Adrenal gland (tissue), 5 donors: Measurements from ENCODE around the gene KCNIP3.

Source experiments
- POLR2A ChIP-seq, 2 donors: fragments of 450-650 bp; IDR thresholded peaks; one replicate each; pipeline ENCODE4 v1.6.1; 2017; ENCODE audit warnings: antibody characterized with exemption in 2 of 2, mild to moderate bottlenecking in 2 of 2, moderate library complexity in 1 of 2
- TF ChIP-seq, protein P1 (sequence below), 6 experiments: fragments of 450-650 bp in 4 of 6; fragments of 200-600 bp in 2 of 6; sonication (generic) in 1 of 6; IDR thresholded peaks; 1 replicate in 5 of 6; 2 replicates in 1 of 6; pipeline versions ENCODE4 v1.5.1 to v1.8.0; 2016 to 2021; ENCODE audit warnings: antibody characterized with exemption in 6 of 6, mild to moderate bottlenecking in 2 of 6, moderate library complexity in 1 of 6
- donor health status: DM: no; HTN: no; CAD: no.

DNA sequence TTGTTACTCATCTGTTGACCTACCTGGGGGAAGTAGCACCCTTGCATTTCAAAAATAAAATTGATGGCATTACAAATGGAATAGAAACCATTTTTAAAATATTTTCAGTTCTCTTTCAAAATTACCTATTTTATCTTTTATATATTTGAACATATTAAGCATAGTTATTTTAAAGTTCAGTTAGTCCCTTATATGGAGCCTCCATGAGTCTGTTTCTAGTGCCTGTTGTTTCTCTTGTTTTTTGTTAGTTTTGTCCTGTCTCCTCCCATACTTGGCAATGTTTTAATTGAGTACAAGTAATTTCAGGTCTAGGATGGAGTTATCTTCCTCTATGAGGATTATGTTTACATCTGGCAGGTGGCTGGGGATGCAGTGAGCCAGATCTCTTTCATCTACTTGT is 5.9 kb upstream of the KCNIP3 start:
- TF ChIP-seq, protein P1, sequence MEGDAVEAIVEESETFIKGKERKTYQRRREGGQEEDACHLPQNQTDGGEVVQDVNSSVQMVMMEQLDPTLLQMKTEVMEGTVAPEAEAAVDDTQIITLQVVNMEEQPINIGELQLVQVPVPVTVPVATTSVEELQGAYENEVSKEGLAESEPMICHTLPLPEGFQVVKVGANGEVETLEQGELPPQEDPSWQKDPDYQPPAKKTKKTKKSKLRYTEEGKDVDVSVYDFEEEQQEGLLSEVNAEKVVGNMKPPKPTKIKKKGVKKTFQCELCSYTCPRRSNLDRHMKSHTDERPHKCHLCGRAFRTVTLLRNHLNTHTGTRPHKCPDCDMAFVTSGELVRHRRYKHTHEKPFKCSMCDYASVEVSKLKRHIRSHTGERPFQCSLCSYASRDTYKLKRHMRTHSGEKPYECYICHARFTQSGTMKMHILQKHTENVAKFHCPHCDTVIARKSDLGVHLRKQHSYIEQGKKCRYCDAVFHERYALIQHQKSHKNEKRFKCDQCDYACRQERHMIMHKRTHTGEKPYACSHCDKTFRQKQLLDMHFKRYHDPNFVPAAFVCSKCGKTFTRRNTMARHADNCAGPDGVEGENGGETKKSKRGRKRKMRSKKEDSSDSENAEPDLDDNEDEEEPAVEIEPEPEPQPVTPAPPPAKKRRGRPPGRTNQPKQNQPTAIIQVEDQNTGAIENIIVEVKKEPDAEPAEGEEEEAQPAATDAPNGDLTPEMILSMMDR (IDR thresholded peaks at IDR 0.05), result no peak
- no peak for TF ChIP-seq POLR2A (IDR thresholded peaks at IDR 0.05)
